Measurements from ENCODE around the gene RSPH3. TPM values are rescaled to one million over a fixed set of nuclear protein-coding genes. Genes with fewer than 3 reads are reported as not detected.
"Not testable (repeated sequence)": the region's sequence is repeated elsewhere in the genome, so short reads cannot be mapped to it uniquely, and the experiment has no call there.

The RSPH3 gene
- total RNA-seq, 1 donor from 2014 or later, result 25.2 TPM

DNA sequence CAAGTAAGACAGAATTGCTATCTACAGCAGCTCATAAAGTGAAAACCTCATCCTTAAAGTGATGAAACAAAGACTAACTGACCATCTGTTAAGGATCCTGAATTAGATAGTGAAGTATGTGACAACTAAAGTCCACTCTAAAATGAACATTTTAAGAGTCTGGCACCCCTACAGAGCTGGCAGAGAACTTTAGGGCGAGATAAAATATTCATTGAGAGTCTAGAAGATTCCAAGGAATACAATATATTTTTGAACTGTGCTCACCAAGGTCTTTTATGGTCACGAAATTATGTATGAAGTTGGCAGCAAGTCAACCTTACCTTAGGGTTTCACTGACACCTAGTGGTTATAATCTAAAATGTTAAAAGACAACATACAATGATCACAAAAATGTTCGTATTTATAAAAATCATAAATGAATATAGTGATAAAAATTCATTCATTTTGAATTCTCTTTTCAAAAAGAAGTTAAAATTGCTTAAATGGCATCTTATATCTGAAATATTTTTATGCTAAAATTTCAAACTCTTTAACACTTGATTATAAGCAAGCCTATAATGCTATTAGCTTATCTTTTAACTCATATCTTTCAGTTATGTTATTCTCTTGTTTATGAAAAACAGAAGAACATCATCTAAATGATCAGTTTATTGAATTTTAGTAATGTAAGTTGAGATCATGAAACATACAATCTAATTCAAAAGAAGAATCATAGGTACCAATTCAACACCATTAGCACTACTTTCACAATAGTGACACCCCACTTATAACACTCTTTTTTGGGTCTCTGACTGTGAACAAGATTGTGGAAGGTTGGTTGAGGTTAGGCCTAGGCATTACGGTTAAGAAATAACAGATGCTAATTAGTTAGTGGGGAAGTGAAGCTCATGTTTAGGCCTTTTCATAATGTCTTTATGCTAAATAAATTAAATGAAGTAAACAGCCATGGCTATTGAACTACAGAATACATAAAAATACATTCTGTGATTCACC lies 27.5 kb downstream of the RSPH3 start:
- no peak for DNase-seq (ENCODE audit: low spot score)

DNA sequence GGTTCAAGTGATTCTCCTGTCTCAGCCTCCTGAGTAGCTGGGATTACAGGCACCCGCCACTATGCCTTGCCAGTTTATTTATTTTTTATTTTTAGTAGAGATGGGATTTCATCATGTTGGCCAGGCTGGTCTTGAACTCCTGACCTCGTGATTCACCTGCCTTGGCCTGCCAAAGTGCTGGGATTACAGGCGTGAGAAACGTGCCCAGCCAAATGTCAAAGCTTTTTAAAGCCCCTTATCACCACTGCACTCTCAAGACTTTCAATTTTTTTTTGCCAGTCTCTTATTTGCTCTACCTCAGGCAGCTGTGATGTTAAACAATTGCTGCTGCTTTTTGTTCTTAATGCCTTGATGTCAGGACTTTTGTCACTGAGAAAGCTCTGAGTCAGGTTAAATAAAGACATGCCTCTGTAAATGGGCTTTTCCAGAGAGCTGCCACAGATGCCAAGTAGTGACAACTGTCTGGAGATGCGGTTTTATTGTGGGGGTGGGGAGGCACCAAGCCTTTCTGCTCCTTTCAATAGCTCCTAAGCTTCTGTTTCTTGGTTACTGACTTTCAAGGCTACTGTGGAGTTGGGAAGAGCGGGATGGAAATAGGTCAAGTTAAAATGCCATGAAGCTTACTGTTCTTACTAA lies 29.2 kb downstream of the RSPH3 start:
- DNase-seq (ENCODE audit: low spot score), result no peak

DNA sequence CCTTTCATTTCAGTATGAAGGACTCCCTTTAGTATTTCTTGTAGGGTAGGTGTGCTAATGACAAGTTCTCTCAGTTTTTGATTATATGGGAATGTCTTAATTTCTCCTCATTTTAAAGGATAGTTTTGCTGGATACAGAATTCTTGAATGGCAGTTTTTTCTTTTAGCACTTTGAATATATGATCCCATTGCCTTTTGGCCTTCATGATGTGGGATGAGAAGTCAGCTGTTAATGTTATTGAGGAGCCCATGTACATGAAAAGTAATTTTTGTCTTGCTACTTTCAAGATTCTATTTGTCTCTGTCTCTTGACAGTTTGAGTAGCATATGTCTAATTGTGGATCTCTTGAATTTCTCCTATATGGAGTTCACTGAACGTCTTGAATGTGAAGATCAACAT lies 30.9 kb downstream of the RSPH3 start:
- DNase-seq (ENCODE audit: low spot score), result no peak

DNA sequence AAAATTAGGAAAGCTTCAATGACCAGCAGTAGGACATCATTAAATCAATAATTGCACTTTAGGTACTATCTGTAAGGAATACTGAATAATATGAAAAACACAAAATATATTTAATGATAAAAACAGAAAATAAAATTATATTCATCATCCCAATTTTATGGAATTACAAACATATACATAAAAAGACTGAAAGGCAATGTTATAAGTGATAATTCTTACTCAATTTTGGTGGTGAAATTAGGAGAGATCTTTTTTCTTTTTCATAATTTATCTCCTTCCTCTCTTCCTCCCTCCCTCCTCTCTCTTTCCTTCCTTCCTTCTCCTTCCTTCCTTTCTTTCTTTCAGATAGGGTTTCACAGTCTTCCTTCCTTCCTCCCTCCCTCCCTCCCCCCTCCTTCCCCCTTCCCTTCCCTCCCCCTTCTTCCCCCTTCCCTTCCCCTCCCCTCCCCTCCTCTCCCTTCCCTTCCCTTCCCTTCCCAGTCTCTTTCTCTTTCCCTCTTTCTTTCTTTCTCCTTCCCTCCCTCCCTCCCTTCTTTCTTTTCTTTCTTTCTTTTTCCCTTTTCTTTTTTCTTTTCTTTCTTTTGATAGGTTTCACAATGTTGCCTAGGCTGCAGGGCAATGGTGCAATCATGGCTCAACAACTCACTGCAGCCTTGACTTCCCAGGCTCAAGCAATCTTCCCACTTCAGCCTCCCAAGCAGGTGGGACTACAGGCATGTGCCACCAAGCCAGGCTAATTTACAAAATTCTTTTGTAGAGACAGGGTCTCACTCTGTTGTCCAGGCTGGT lies 36.8 kb downstream of the RSPH3 start:
- DNase-seq (ENCODE audit: low spot score), result no peak

DNA sequence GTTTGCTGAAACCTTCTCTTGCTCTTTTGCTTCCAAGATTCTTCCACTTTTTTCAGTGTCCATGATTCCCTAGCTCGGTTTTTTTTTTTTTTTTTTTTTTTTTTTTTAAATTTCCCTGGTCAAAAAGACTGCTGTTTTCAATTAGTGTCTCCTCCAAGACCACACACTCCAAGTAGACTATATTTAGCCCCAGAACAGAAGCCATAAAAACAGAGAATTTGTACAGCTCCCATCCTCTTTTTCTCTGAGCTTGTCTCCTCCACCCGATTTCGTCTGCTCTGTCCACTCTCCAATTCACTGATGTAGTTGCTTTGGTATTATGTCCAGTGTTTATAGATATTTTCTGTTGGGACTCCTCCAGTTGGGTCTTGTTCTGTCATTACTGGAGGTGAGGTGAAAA lies 37.6 kb downstream of the RSPH3 start:
- no peak for DNase-seq (ENCODE audit: low spot score)

DNA sequence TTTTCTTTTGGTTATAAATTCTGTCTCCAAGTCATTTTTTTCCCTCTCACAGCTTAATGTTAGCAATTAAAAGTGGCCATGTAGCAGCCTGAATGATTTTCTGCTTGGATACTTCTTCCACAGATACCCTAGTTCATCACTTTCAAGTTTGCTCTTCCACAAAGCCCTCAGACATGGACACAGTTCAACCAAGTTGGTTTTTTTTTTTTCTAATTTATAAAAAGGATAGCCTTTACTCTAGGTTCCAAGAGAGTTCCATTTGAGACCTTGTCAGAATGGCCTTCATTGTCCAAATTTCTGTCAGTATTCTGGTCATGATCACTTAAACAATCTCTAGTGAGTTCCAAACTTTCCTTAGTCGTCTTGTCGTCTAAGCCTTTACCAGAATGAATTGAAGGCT lies 40.0 kb downstream of the RSPH3 start:
- no peak for DNase-seq (ENCODE audit: low spot score)

DNA sequence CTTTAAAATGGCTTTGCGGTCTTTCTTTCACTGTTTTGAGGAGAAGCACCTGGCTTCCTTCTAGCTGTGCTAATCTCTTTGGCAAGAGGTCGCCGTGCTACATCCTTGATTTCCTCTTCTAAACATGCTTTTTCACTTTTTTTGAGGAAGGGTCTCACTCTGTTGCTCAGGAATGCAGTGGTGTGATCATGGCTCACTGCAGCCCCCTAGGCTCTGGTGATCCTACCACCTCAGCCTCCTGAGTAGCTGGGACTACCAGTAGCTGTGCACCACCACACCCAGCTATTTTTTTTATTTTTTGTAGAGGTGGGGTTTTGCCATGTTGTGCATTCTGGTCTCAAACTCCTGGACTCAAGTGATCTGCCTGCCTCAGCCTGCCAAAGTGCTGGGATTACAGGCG lies 40.5 kb downstream of the RSPH3 start:
- DNase-seq (ENCODE audit: low spot score), result no peak

DNA sequence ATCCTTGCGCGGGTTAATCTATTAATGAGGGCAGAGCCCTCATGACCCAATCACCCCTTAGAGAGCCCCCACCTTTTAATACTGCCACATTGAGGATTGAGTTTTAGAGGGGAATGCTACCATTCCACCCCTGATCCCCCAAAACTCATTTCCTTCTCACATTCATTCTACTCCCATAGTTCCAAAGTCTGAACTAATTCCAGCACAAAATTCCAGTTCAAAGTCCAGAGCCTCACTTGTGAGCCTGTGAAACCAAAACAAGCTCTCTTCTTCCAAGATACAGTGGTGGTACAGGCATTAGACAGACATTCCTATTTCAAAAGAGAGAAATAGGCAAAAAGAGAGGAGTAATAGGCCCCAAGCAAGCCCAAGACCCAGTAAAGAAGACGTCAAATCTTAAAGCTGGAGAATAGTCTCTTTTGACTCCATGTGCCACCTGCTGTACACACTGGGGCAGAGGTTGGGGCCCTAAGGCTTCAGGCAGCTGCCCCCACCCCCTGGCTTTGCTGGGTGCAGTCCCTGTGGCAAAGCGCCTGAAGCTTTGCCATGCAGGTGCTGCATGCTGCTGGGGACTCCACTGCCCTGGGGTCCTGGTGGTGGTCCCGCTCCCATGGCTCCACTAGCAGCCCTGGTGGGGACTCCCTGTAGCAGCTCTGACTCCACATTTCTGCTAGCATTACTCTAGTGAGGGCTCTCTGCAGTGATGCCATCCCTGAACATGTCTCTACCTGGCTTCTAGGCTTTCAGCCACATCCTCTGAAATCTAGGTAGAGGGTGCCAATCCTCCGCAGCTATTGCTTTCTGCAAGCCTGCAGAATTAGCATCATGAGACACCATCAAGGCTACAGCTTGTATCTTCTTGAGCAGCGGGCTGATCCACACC lies 41.3 kb downstream of the RSPH3 start:
- no peak for DNase-seq (ENCODE audit: low spot score)

DNA sequence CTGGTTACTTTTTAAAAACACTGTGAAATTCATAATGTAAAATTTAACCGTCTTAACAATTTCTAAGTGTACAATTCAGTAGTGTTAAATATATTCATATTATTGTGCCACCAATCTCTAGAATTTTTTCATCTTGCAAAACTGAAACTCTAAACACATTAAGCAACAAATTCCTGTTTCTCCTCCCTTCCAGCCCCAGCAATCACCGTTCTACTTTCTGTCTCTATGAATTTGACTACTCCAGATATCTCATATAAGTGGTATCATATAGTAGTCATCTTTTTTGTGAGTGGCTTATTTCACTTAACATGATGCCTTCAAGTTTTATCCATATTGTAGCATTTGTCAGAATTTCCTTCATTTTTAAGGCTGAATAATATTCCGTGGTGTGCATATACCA lies 44.7 kb downstream of the RSPH3 start:
- no peak for DNase-seq (ENCODE audit: low spot score)

DNA sequence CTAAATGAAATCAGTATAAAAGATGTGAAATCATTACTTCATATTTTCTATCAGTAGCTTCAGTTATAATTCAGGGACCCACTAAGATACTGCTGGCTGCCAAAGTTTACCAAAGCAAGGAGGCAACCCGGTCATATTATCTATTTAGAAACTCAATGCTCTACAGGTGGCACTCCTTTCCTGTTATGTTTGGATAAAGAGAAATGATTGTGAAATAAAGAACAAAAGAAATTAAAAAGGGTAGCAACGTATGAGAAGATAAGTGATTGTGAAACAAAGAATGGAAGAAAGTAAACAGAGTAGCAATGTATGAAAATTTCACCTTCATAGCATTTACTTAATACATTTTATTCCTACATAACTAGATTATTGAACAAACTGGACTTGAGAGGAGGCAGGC lies 45.2 kb downstream of the RSPH3 start:
- DNase-seq (ENCODE audit: low spot score), result no peak

DNA sequence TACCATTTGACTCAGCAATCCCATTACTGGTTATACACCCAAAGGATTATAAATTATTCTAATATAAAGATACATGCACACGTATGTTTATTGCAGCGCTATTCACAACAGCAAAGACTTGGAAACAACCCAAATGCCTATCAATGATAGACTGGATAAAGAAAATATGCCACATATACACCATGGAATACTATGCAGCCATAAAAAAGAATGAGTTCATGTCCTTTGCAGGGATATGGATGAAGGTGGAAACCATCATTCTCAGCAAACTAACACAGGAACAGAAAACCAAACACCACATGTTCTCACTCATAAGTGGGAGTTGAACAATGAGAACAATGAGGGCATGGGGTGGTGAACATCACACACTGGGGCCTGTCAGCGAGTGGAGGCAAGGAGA lies 48.0 kb downstream of the RSPH3 start:
- DNase-seq (ENCODE audit: low spot score), result not testable (repeated sequence)

DNA sequence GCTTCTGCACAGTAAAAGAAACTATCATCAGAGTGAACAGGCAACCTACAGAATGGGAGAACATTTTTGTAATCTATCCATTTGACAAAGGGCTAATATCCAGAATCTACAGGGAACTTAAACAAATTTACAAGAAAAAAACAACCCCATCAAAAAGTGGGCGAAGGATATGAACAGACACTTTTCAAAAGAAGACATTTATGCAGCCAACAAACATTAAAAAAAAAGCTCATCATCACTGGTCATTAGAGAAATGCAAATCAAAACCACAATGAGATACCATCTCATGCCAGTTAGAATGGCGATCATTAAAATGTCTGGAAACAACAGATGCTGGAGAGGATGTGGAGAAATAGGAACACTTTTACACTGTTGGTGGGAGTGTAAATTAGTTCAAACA lies 48.4 kb downstream of the RSPH3 start:
- DNase-seq (ENCODE audit: low spot score), result not testable (repeated sequence)

DNA sequence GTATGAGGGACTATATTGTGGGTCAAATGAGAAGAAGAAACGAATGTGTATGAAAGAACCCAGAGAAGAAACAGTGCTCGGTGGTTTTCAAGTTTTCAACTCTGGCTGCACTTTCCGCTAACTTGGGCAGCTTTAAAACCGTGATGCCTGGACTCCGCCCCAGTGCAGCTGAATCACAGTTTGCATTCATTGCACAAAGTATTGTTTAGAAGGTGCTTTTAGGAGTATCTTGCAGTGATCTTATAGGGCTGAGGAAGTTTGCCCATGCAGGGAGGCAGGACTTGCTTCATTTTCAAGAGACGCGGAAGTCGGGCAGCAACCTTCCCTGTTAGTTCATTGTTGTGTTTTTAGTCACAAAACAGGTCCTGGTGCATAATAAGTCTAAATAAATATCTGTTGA lies 52.7 kb downstream of the RSPH3 start:
- DNase-seq (ENCODE audit: low spot score), result no peak

DNA sequence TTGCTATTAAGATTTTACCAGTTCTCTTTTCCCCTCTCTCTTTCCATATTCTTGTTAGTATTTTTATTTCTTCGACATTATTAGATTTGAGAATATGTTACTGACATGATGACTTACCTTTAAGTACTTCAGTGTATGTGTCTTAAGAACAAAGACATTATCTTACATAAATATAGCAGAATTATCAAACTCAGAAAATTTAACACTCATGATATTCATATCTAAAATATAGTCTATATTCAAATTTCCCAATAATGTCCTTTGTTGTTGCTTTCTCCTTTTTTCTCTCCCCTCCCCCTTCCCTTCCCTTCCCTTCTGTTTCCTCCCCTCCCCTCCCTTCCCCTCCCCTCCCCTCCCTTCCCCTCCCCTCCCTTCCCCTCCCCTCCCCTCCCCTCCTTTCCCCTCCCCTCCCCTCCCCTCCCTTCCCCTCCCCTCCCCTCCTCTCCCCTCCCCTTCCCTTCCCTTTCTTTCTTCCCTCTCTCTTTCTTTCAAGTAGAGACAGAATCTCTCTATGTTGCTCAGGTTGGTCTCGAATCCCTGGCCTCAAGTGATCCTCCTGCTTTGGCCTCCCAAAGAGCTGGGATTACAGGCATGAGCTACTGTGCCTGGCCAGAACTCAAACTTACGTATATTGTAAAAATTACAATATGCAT lies 56.5 kb downstream of the RSPH3 start:
- no peak for DNase-seq (ENCODE audit: low spot score)

DNA sequence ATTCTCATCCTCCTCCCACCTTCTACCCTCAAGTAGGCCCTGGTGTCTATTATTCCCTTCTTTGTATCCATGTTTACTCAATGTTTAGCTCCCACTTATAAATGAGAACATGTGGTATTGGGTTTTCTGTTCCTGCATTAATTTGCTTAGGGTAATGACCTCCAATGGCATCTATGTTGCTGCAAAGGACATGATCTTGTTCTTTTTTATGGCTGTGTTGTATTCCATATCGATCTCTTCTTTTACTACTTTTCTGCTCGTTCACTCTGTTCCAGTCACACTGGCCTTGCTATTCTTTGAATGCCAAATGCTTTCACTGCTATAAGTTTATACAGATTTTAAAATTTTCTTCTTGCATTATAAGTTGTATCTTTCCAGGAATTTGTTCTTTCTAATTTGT lies 57.7 kb downstream of the RSPH3 start:
- no peak for DNase-seq (ENCODE audit: low spot score)

DNA sequence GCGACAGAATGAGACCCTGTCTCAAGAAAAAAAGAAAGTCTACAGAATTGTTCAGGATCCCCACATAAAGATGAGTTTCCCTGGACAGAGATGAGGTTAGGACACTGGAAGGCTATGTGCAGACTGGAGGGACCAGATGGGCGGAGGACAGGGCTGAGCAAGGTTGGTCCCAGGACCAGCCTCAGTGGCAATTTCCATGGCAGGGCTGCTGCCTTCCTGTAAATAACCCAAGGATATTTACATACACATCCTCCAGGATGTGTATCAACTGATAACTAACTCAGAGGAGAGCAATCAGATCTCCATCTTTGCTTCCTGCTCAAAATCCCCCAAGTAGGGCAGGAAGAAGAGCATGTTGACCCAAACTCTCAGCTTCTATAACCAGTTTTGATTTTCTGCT lies 58.8 kb downstream of the RSPH3 start:
- no peak for DNase-seq (ENCODE audit: low spot score)

DNA sequence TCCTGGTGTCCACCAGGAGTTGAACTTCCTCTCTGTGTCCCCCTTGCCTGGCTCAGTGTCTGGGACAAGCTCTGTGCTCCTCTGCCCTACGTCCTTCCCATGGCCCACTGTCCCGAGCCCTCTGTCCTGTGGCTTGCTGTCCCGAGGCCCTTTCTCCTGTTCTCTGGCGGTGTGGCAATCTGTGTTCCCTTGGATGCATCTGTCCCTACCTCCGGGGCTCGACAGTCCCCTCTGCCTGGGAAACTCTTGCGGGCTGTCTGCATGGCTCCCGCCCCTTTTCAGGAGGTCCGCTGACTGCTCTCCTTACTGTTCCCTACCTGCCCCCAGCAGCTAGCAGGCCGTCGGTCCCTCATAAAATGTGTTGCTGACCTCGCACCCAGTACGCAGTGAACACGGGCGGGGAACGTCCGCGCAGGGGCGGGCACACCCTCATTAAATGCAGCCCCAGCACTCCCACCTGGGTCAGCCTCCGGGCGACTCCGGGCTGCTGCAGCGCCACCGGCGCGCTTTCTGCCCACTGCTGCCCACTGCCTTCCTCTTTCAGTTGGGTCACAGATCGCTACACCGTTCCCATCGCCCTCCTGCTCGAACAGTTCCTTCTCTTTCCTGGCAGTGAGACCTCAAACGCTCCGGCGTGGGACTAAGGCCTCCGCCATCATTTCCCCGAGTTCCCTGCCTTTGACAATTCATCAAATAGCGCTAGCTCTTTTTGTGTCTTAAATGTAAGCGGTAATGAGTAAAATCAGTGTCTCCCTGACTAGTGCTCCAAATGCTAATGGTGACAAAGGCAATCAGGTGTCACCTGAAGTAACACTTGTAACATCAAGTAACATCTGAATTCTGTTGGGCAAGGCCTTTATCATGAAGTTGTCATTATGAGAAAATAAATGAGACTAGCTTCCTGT lies 60.5 kb downstream of the RSPH3 start:
- DNase-seq (ENCODE audit: low spot score), result no peak

DNA sequence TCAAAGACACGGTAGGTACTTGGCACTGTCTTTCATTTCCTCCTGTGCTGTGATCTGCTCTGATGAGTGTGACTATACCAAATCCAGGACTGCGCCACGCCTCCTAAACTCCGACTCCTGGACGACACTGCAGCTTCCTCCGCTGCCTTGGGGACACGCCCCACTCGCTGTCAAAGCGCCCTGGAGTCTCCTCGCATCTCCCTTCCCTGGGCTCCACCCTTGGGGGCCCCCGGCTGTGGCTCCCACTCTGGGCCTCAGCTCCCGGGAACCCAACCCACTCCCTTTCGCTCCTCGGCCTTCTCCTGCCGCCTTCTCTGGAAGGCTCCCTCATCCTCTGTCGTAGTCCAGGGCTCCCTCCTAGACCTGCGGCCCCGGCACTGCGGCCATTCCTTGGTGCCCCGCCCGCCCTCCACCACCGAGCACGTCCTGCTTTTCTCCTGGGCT lies 61.2 kb downstream of the RSPH3 start:
- peak; percentile 29 for DNase-seq (ENCODE audit: low spot score)

DNA sequence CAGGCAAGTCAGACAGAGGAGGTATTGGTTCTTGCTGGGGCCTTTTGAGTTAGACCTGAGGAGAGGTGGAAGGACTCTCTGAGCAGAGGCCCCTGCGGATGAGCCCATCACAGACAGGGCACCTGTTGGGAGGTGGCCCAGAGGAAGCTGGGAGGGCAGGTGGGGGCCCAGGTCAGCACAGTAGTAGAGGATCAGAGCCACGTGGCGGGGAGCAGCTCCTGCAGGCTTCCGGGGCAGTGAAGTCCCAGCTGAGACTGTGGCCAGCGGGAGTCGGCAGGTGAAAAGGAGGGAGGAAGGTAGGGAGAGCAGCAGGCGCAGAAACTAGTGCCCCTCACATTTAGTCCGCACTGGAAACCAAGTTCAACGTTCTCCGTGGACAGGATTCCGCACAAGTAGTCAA lies 61.8 kb downstream of the RSPH3 start:
- no peak for DNase-seq (ENCODE audit: low spot score)

DNA sequence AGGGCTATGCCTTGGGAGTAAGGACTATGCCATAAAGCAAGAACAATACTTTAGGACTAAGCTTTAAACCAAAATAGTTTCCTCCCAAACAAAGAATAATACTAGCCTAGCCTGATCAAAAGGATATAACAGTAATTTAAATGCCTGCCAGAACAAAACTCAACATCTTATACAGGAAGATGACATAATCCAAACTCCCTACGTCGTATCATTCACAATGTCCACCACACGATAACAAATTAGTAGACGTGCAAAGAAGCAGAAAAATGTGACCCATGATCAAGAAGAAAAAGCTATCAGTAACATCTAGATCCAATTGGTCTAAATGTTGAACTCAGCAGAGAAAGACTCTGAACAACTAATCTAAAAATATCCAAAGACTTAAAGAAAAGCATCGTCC lies 65.8 kb downstream of the RSPH3 start:
- no peak for DNase-seq (ENCODE audit: low spot score)

Data from mucosa of gallbladder (tissue), 1 donor.